Renal pelvis (tissue), 4 donors: ENCODE measurements around the gene CAD. TPM values are rescaled to one million over a fixed set of nuclear protein-coding genes. Genes with fewer than 3 reads are reported as not detected.
"Not testable (repeated sequence)": the region's sequence is repeated elsewhere in the genome, so short reads cannot be mapped to it uniquely, and the experiment has no call there.

Source experiments
- DNase-seq: peaks from one replicate; pipeline ENCODE4 v3.0.0-alpha.2; 2013
- polyA plus RNA-seq, 3 donors: library from polyadenylated mRNA; unstranded; fragments of 120-200 nt; gene quantifications; one replicate each; pipeline ENCODE4 v1.2.1, GENCODE V29; 2013; ENCODE audit not compliant: insufficient read length in 3 of 3

The CAD gene
- polyA plus RNA-seq, 3 donors: 58.5 to 59.9 (median 58.9) TPM

- DNase-seq: no peak
Measured at GRCh38 chr2:27255187-27255586, 38.0 kb downstream of the CAD start.

- DNase-seq: no peak
Measured at GRCh38 chr2:27255660-27256059, 38.5 kb downstream of the CAD start.

GRCh38 chr2:27256855-27257454, 39.8 kb downstream of the CAD start:
- DNase-seq: no peak

- DNase-seq: no peak
Measured at GRCh38 chr2:27258051-27258450, 40.9 kb downstream of the CAD start.

GRCh38 chr2:27261241-27261925, 44.2 kb downstream of the CAD start:
- DNase-seq: no peak

- DNase-seq: no peak
Measured at GRCh38 chr2:27261926-27262298, 44.7 kb downstream of the CAD start.

- DNase-seq: no peak
Measured at GRCh38 chr2:27262379-27263286, 45.5 kb downstream of the CAD start, which contains the start of gene SLC30A3. TSS of gene SLC30A3 (minus strand) at chr2:27263047. CDS start at chr2:27262906, 141 bp downstream.

GRCh38 chr2:27263287-27264252, 46.4 kb downstream of the CAD start:
- no peak for DNase-seq

- DNase-seq: no peak
Measured at GRCh38 chr2:27264253-27264752, 47.1 kb downstream of the CAD start.

- peak; percentile 79 for DNase-seq
Measured at GRCh38 chr2:27264753-27265535, 47.8 kb downstream of the CAD start.

- DNase-seq: no peak
Measured at GRCh38 chr2:27265536-27265870, 48.3 kb downstream of the CAD start.

GRCh38 chr2:27268296-27268695, 51.1 kb downstream of the CAD start:
- not testable (repeated sequence) for DNase-seq

GRCh38 chr2:27270131-27270530, 53.0 kb downstream of the CAD start:
- no peak for DNase-seq

GRCh38 chr2:27270670-27271069, 53.5 kb downstream of the CAD start:
- DNase-seq: no peak

GRCh38 chr2:27271631-27272340, 54.6 kb downstream of the CAD start:
- no peak for DNase-seq

- DNase-seq: not testable (repeated sequence)
Measured at GRCh38 chr2:27272537-27273522, 55.7 kb downstream of the CAD start.

- no peak for DNase-seq
Measured at GRCh38 chr2:27275211-27276150, 58.3 kb downstream of the CAD start, which contains the start of gene DNAJC5G. TSS of gene DNAJC5G (plus strand) at chr2:27275433. CDS start at chr2:27276729, 1,296 bp downstream.
